Liver (tissue), 5 donors: Measurements from ENCODE around the gene ANKRD61. TPM values are rescaled to one million over a fixed set of nuclear protein-coding genes. Genes with fewer than 3 reads are reported as not detected.
A peak's percentile ranks its signal among the peaks of the same experiment; 100 is the strongest.

Source experiments
- polyA plus RNA-seq, 2 donors: library from polyadenylated mRNA; stranded (reverse) in 1 of 2; unstranded in 1 of 2; fragments of 200-250 nt in 1 of 2; fragments of >200 nt in 1 of 2; fragmentation: Nextera tagmentation in 1 of 2; extraction: Ambion mirVana in 1 of 2; gene quantifications; one replicate each; pipeline versions ENCODE4 v1.2.1 to v1.2.3, GENCODE V29; 2013 to 2015
- small RNA-seq: library from RNA; depleted of rRNA; stranded (forward); fragments of <200 nt; gene quantifications from one replicate; pipeline ENCODE3, GENCODE V24; 2014
- total RNA-seq, 2 donors: library from RNA; depleted of rRNA; stranded (reverse); fragments of >200 nt; gene quantifications; one replicate each; pipeline ENCODE4 v1.2.3, GENCODE V29; 2014
- donor health status: healthy.
- donor health status: healthy.
- donor health status: healthy.

ANKRD61 gene
- total and polyA plus RNA-seq, 4 donors: 0.08 to 0.42 TPM; not detected in 2

Small RNA genes within 50 kb of the gene (small RNA-seq; reads per million reads assigned to genes)
- gene RF00019 (not detected), gene RNU6-218P (not detected), gene SNORA80D (0.71 reads per million, percentile 69 among the genes with 10 or more reads in this experiment)

Other genes starting within 250 kb of the ANKRD61 start
- 10 to 100 TPM; 12.1 to 19.4 TPM for gene RNF216, start 249.7 kb upstream of the ANKRD61 start, total RNA-seq
- 1 to 10 TPM; 6.4 to 7.1 TPM for gene RNF216, start 249.7 kb upstream of the ANKRD61 start, polyA plus RNA-seq
- not detected for gene OCM, start 150.6 kb upstream of the ANKRD61 start, total RNA-seq
- not detected for gene OCM, start 150.6 kb upstream of the ANKRD61 start, polyA plus RNA-seq
- 10 to 100 TPM; 21.2 to 33.0 TPM for gene CCZ1, start 132.6 kb upstream of the ANKRD61 start, total RNA-seq
- gene CCZ1, start 132.6 kb upstream of the ANKRD61 start, polyA plus RNA-seq: 10 to 100 TPM; 24.8 to 26.2 TPM
- gene RSPH10B, start 60.7 kb upstream of the ANKRD61 start, total RNA-seq: under 1 TPM; 0.05 to 0.33 TPM
- gene RSPH10B, start 60.7 kb upstream of the ANKRD61 start, polyA plus RNA-seq: under 1 TPM; 0.05 to 0.11 TPM
- gene PMS2, start 22.3 kb upstream of the ANKRD61 start, total RNA-seq: 1 to 10 TPM; 6.7 to 7.2 TPM
- gene PMS2, start 22.3 kb upstream of the ANKRD61 start, polyA plus RNA-seq: 1 to 10 TPM; 1.9 to 3.1 TPM
- gene AIMP2, start 22.1 kb upstream of the ANKRD61 start, total RNA-seq: 10 to 100 TPM; 28.7 to 30.3 TPM
- 10 to 100 TPM; 39.6 to 41.7 TPM for gene AIMP2, start 22.1 kb upstream of the ANKRD61 start, polyA plus RNA-seq
- gene EIF2AK1, start 27.8 kb downstream of the ANKRD61 start, total RNA-seq: 100 to 1,000 TPM; 119 to 356 TPM
- gene EIF2AK1, start 27.8 kb downstream of the ANKRD61 start, polyA plus RNA-seq: 10 to 100 TPM; 33.7 to 46.9 TPM
- gene USP42, start 73.6 kb downstream of the ANKRD61 start, total RNA-seq: 1 to 10 TPM; 2.7 to 4.0 TPM
- gene USP42, start 73.6 kb downstream of the ANKRD61 start, polyA plus RNA-seq: 1 to 10 TPM; 1.6 to 2.2 TPM
- gene CYTH3, start 241.2 kb downstream of the ANKRD61 start, total RNA-seq: 1 to 10 TPM; 4.5 to 6.3 TPM
- 1 to 10 TPM; 1.1 to 2.9 TPM for gene CYTH3, start 241.2 kb downstream of the ANKRD61 start, polyA plus RNA-seq